Activated CD8-positive, alpha-beta memory T cell treated with anti-CD3 and anti-CD28 coated beads for 24 hours (primary cell): ENCODE results near the gene PAX3.
"Not testable (repeated sequence)": the region's sequence is repeated elsewhere in the genome, so short reads cannot be mapped to it uniquely, and the experiment has no call there.

Source experiments
- DNase-seq: peaks from one replicate; pipeline ENCODE4 v3.0.0-alpha.2; 2020

PAX3 gene

GRCh38 chr2:222205136-222205535 is 93.7 kb downstream of the PAX3 start:
- no peak for DNase-seq

DNA sequence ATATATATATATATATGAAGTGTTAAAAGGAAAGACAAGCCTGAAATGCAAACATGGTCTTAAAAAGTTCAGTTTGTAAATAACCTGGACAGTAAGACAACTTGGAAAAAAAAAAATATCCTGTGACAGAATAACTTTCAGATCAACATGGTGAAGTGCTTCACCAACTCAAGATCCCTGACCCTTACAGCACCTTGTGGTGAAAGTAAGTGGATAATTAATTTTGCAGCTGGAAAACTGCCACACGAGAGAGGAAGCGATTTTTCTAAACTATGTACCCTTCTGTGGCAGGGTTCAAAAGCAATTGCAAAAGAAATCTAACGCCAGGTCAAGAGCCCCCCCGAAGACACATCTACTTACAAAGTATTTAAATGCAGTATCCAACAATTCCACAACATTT is 95.8 kb downstream of the PAX3 start:
- DNase-seq, result no peak

- no peak for DNase-seq
Observed at GRCh38 chr2:222196159-222196558, 102.6 kb downstream of the PAX3 start.

GRCh38 chr2:222194669-222195068 is 104.1 kb downstream of the PAX3 start:
- DNase-seq, result no peak

DNA sequence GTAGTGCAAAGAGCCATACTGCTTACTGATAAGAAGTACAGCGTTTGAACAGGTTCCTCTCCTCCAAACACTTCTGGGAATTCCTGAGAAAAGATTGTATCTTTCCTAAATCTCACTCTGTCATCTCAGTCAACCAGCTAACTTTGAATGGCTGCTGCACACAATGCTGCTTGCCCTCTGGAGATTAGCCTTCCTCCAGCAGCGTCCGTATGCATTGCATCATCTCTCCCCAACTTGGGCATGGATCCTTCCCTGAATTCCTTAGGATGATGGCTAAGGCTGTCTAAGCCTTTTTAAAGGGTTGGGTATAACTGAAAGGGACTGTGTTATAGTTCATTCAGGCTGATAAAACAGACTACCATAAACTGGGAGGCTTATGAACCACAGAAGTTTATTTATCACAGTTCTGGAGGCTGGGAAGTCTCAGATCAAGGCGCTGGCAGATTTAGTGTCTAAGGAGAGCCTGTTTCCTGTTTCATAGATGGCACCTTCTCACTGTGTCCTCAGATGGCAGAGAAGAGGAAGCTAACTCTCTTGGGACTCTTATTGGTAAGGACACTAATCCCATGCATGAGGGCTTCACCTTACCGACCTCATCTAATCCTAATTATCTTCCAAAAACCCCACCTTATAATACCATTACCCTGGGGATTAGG is 105.3 kb downstream of the PAX3 start:
- no peak for DNase-seq

DNA sequence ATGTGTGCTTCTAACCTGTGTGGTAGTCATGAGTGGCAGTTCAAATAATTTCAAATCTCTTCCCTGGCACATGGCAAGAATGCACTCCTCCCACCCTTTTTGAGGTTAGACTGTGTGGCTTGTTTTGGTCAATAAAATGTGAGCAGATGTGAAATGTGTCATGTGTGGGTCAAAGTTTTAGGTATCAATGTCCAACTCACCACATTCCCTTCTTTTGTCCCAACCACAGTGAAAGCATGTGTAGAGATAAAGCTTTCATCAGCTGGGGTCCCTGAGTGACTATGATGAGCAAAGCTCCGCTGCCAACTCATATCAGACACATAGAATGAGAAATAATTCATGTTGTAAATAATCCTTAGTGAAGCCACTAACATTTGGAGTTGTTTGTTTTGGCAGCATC is 118.2 kb downstream of the PAX3 start:
- no peak for DNase-seq

GRCh38 chr2:222179592-222179991 is 119.2 kb downstream of the PAX3 start:
- no peak for DNase-seq

DNA sequence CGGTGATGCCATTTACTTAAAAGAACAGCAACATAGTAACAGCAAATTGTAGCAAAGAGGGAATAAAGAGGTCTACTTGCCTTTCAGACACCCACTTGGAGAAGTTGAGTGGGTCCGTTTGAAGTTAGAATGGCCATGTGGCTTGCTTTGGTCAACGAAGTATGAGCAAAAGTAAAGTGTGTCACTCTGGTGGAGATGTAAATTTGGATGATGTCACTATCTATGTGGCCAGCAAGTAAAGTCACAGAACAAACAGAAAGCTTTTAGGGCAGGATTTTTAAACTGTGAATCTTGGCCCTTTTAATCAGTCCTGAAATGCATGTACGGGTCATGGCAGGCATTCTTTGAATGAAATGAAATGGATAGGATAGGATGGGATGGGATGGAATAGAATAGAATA is 120.3 kb downstream of the PAX3 start:
- DNase-seq, result no peak

DNA sequence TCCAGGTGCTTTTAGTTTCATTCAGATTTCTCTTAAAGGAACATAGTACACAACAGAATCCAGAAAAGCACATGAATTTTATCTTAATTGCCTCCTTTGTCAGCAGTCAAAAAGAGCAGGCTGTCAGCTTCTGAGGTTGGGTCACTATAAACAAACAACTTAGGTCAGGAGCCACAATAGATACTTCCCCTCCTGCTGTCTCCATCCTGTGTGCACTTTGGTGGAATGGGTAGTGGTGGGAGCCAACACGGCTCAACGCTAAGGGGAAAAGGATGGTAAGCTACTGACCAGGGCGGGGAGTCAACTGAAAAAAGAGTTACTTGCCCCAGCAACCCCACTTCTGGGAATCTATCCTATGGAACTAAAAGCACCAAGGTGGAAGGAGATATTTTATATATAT is 121.9 kb downstream of the PAX3 start:
- DNase-seq, result no peak

DNA sequence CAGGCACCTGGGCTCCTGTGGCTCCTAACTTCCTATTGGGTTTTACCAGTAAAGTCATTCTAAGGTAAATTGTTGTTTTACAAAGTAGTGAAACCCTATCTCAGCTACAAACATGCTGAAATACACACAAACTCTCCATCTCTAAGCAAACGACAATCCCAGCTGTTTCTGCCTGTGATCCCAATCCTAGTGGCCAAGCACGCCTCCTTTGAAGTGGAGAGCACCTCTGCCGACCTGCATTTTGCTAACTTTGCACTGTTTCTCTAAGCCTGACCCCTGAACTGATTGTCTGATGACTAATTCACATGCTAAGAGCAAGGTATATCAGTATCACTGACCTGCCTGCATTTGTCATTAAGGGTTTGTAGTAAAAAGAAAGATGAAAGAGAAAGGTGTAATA is 124.3 kb downstream of the PAX3 start:
- no peak for DNase-seq

- DNase-seq, result no peak
Observed at GRCh38 chr2:222169346-222169745, 129.5 kb downstream of the PAX3 start.

- DNase-seq, result no peak
Observed at GRCh38 chr2:222167762-222168161, 131.0 kb downstream of the PAX3 start.

DNA sequence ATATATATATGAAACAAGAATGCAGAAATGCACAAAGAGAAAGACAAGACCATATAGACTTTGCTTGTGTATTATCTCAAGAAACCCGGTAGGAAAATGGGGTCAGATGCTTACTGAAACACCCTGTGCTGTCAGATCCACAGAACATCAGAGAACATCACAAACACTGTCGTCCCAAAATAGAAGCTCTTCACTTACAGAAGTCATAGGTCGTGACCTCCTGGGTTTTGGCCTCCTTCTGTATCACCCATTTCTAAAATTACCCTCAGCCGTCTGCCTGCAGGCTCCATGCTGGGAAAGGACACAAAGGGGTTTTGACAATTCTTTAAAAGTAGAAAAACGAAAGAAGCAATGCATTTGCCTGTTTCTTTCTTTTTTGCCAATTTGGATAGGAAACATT is 137.9 kb downstream of the PAX3 start:
- no peak for DNase-seq

DNA sequence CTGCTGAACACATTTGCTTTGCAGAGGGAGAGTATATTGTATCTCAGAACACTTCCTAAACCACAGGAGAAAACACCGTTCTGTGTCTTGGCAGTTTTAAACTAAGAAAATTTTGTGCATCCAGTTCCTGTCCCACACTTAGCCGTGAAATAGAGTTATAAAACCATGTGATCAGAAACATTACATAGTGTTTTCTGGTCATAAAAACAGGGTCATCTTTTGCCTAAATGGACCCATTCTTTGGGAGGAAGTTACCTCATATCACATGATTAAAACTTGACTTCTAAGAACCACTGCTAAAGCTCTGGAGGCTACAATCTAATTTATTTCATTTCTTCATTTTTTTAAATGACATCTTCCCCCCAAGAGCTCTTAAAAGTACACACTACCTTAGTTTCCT is 138.7 kb downstream of the PAX3 start:
- no peak for DNase-seq

GRCh38 chr2:222159221-222159620 is 139.6 kb downstream of the PAX3 start:
- DNase-seq, result no peak

DNA sequence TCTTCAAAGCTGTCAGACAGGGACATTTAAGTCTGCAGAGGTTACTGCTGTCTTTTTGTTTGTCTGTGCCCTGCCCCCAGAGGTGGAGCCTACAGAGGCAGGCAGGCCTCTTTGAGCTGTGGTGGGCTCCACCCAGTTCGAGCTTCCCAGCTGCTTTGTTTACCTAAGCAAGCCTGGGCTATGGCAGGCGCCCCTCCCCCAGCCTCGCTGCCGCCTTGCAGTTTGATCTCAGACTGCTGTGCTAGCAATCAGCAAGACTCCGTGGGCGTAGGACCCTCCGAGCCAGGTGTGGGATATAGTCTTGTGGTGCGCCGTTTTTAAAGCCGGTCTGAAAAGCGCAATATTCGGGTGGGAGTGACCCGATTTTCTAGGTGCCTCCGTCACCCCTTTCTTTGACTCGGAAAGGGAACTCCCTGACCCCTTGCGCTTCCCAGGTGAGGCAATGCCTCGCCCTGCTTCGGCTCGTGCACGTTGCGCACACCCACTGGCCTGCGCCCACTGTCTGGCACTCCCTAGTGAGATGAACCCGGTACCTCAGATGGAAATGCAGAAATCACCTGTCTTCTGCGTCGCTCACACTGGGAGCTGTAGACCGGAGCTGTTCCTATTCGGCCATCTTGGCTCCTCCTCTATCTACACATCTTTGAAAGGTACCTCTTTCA is 143.7 kb downstream of the PAX3 start:
- not testable (repeated sequence) for DNase-seq
